Liver (tissue), 9 donors: ENCODE data around the gene CFAP73. TPM values are rescaled to one million over a fixed set of nuclear protein-coding genes. Genes with fewer than 3 reads are reported as not detected.

Experiments used
- DNase-seq: peaks from one replicate; pipeline ENCODE4 v3.0.0-alpha.2; 2017; ENCODE audit warnings: low spot score
- H3K27ac ChIP-seq, 2 donors: one replicate each; pipeline ENCODE4 v1.7.0; 2013; ENCODE audit warnings: inconsistent platforms in 2 of 2, low read length in 2 of 2, control low read depth in 1 of 2, low read depth in 1 of 2, mild to moderate bottlenecking in 1 of 2
- H3K27me3 ChIP-seq, 4 donors: one replicate each; pipeline versions ENCODE4 v1.6.1 to v1.7.0; 2013; ENCODE audit warnings: low read length in 3 of 4, inconsistent platforms in 1 of 4, mild to moderate bottlenecking in 1 of 4, moderate library complexity in 1 of 4; ENCODE audit not compliant: control insufficient read depth in 4 of 4, insufficient read depth in 4 of 4
- H3K36me3 ChIP-seq, 4 donors: one replicate each; pipeline versions ENCODE4 v1.6.1 to v1.7.0; 2013; ENCODE audit warnings: low read length in 3 of 4, mild to moderate bottlenecking in 3 of 4, low read depth in 1 of 4, moderate library complexity in 1 of 4; ENCODE audit not compliant: control insufficient read depth in 4 of 4, insufficient read depth in 3 of 4
- H3K4me1 ChIP-seq, 4 donors: one replicate each; pipeline versions ENCODE4 v1.6.1 to v1.7.0; 2013; ENCODE audit warnings: low read length in 3 of 4, mild to moderate bottlenecking in 3 of 4, moderate library complexity in 1 of 4; ENCODE audit not compliant: control insufficient read depth in 4 of 4, insufficient read depth in 4 of 4
- H3K4me3 ChIP-seq, 3 donors: one replicate each; pipeline versions ENCODE4 v1.6.1 to v1.7.0; 2013; ENCODE audit warnings: low read length in 3 of 3, control low read depth in 1 of 3, low read depth in 1 of 3, mild to moderate bottlenecking in 1 of 3
- H3K9ac ChIP-seq, 2 donors: one replicate each; pipeline ENCODE4 v1.7.0; 2013; ENCODE audit warnings: low read length in 2 of 2, mild to moderate bottlenecking in 2 of 2, moderate library complexity in 2 of 2, control low read depth in 1 of 2, low read depth in 1 of 2
- H3K9me3 ChIP-seq, 4 donors: one replicate each; pipeline versions ENCODE4 v1.6.1 to v1.7.0; 2013; ENCODE audit warnings: low read length in 3 of 4; ENCODE audit not compliant: control insufficient read depth in 4 of 4
- ATF3 ChIP-seq: IDR thresholded peaks from 2 replicates; pipeline ENCODE4 v1.6.1; 2016; ENCODE audit warnings: antibody characterized with exemption
- CTCF ChIP-seq: fragments of 150-350 bp; IDR thresholded peaks from 2 replicates; pipeline ENCODE4 v1.5.1; 2017; ENCODE audit warnings: improper control_type of control experiment, low read depth, low read length; ENCODE audit not compliant: missing input control
- EGR1 ChIP-seq, 2 donors: IDR thresholded peaks; 2 replicates each; pipeline ENCODE4 v1.6.1; 2016 to 2018; ENCODE audit warnings: antibody characterized with exemption in 2 of 2, low read depth in 2 of 2
- FOXA1 ChIP-seq: IDR thresholded peaks from 2 replicates; pipeline ENCODE4 v1.6.1; 2016; ENCODE audit warnings: antibody characterized with exemption
- FOXA2 ChIP-seq: IDR thresholded peaks from 2 replicates; pipeline ENCODE4 v1.6.1; 2016; ENCODE audit warnings: antibody characterized with exemption
- GABPA ChIP-seq, 2 donors: IDR thresholded peaks in 1 of 2; conservative IDR thresholded peaks in 1 of 2; 2 replicates each; pipeline ENCODE4 v1.6.1; 2016; ENCODE audit warnings: antibody characterized with exemption in 2 of 2, mild to moderate bottlenecking in 1 of 2, moderate library complexity in 1 of 2
- HNF4A ChIP-seq, 2 donors: conservative IDR thresholded peaks; 2 replicates each; pipeline ENCODE4 v1.6.1; 2016; ENCODE audit warnings: antibody characterized with exemption in 2 of 2, mild to moderate bottlenecking in 2 of 2
- HNF4G ChIP-seq: IDR thresholded peaks from 2 replicates; pipeline ENCODE4 v1.6.1; 2016; ENCODE audit warnings: antibody characterized with exemption
- JUND ChIP-seq, 2 donors: IDR thresholded peaks; 2 replicates each; pipeline ENCODE4 v1.6.1; 2016; ENCODE audit warnings: antibody characterized with exemption in 2 of 2
- MAX ChIP-seq: IDR thresholded peaks from 2 replicates; pipeline ENCODE4 v1.6.1; 2016; ENCODE audit warnings: antibody characterized with exemption
- NR2F2 ChIP-seq: IDR thresholded peaks from 2 replicates; pipeline ENCODE4 v1.6.1; 2016; ENCODE audit warnings: antibody characterized with exemption
- RAD21 ChIP-seq, 2 donors: IDR thresholded peaks; 2 replicates each; pipeline ENCODE4 v1.6.1; 2016; ENCODE audit warnings: antibody characterized with exemption in 2 of 2, mild to moderate bottlenecking in 2 of 2
- REST ChIP-seq: IDR thresholded peaks from 2 replicates; pipeline ENCODE4 v1.6.1; 2016; ENCODE audit warnings: antibody characterized with exemption, mild to moderate bottlenecking
- RXRA ChIP-seq, 2 donors: IDR thresholded peaks; 2 replicates each; pipeline ENCODE4 v1.6.1; 2017 to 2018; ENCODE audit warnings: antibody characterized with exemption in 2 of 2, mild to moderate bottlenecking in 1 of 2
- SP1 ChIP-seq: IDR thresholded peaks from 2 replicates; pipeline ENCODE4 v1.6.1; 2018; ENCODE audit warnings: antibody characterized with exemption, mild to moderate bottlenecking
- TAF1 ChIP-seq: conservative IDR thresholded peaks from 2 replicates; pipeline ENCODE4 v1.6.1; 2016; ENCODE audit warnings: antibody characterized with exemption, mild to moderate bottlenecking
- YY1 ChIP-seq: IDR thresholded peaks from 2 replicates; pipeline ENCODE4 v1.6.1; 2016; ENCODE audit warnings: antibody characterized with exemption, mild to moderate bottlenecking
- ZBTB33 ChIP-seq: IDR thresholded peaks from 2 replicates; pipeline ENCODE4 v1.6.1; 2016; ENCODE audit warnings: antibody characterized with exemption
- WGBS: extraction: QIAGEN DNeasy Blood & Tissue Kit; methylation state at CpG from one replicate; pipeline ENCODE4 v1.1.7; 2013; 5-methylcytosine and 5-hydroxymethylcytosine counted together
- polyA plus RNA-seq, 2 donors: library from polyadenylated mRNA; stranded (reverse) in 1 of 2; unstranded in 1 of 2; fragments of 200-250 nt in 1 of 2; fragments of >200 nt in 1 of 2; fragmentation: Nextera tagmentation in 1 of 2; extraction: Ambion mirVana in 1 of 2; gene quantifications; one replicate each; pipeline versions ENCODE4 v1.2.1 to v1.2.3, GENCODE V29; 2013 to 2015
- total RNA-seq, 2 donors: library from RNA; depleted of rRNA; stranded (reverse); fragments of >200 nt; gene quantifications; one replicate each; pipeline ENCODE4 v1.2.3, GENCODE V29; 2014
- donor health status: healthy.
- donor health status: healthy.
- donor health status: healthy.
- donor health status: healthy.
- donor health status: healthy.

Gene CFAP73
- total and polyA plus RNA-seq, 4 donors, result 0.18 to 0.19 TPM; not detected in 2

- no peak overlapping the region for H3K4me3 ChIP-seq
- no peaks in the 10 kb centered on the region for H3K36me3 ChIP-seq
- H3K27ac ChIP-seq, result no peak overlapping the region
- H3K9me3 ChIP-seq, result no peaks in the 10 kb centered on the region
- DNase-seq, result no peak
- TF ChIP-seq TAF1, result no peak
- TF ChIP-seq RXRA (IDR thresholded peaks at IDR 0.05), result no peak
- TF ChIP-seq JUND (IDR thresholded peaks at IDR 0.05), result no peak
- no peak for TF ChIP-seq YY1
- TF ChIP-seq ZBTB33, result no peak
- H3K27me3 ChIP-seq, result no peaks in the 10 kb centered on the region
- H3K4me1 ChIP-seq, result no peaks in the 10 kb centered on the region
- WGBS, result 67% methylated on average over 9 of the region's 9 CpGs
- no peak overlapping the region for H3K9ac ChIP-seq
These were observed 20.5 kb upstream of the CFAP73 start for GRCh38 chr12:113128802-113129663.

GRCh38 chr12:113129664-113130456 is 19.7 kb upstream of the CFAP73 start:
- no peak overlapping the region for H3K9ac ChIP-seq
- WGBS, result 81% methylated on average over 17 of the region's 17 CpGs
- no peak overlapping the region for H3K27ac ChIP-seq
- H3K9me3 ChIP-seq, result no peaks in the 10 kb centered on the region
- H3K4me1 ChIP-seq, result no peaks in the 10 kb centered on the region
- H3K4me3 ChIP-seq, result no peak overlapping the region
- no peak for TF ChIP-seq TAF1
- TF ChIP-seq GABPA (IDR thresholded peaks at IDR 0.05 in 1 of 2, conservative IDR thresholded peaks at IDR 0.05 in 1 of 2), result no peak
- TF ChIP-seq JUND (IDR thresholded peaks at IDR 0.05), result no peak
- TF ChIP-seq MAX, result no peak
- TF ChIP-seq NR2F2, result no peak
- no peak for TF ChIP-seq EGR1 (IDR thresholded peaks at IDR 0.05; ENCODE audit: low read depth in 2 of 2)
- TF ChIP-seq RXRA (IDR thresholded peaks at IDR 0.05), result no peak
- no peak for TF ChIP-seq ZBTB33
- no peak for TF ChIP-seq FOXA1
- TF ChIP-seq HNF4G, result no peak
- no peak for TF ChIP-seq YY1
- no peak for TF ChIP-seq CTCF
- TF ChIP-seq SP1, result no peak
- no peak for TF ChIP-seq REST
- no peak for TF ChIP-seq ATF3
- TF ChIP-seq RAD21 (IDR thresholded peaks at IDR 0.05), result no peak
- TF ChIP-seq HNF4A (conservative IDR thresholded peaks at IDR 0.05), result no peak
- TF ChIP-seq FOXA2, result no peak
- no peaks in the 10 kb centered on the region for H3K36me3 ChIP-seq
- no peak for DNase-seq
- no peaks in the 10 kb centered on the region for H3K27me3 ChIP-seq
